Hypothalamus (tissue), 51 donors: Measurements from ENCODE around the gene RNF223.

ENCODE experiments used
- DNase-seq, 51 donors: peaks; one replicate each; lab custom pipeline; 2025; lab: John Stamatoyannopoulos, UW

Gene RNF223

GRCh38 chr1:1048765-1049164 is 25.3 kb downstream of the RNF223 start:
- DNase-seq: no peak

- no peak for DNase-seq
Observed at GRCh38 chr1:1047963-1048362, 26.1 kb downstream of the RNF223 start.

GRCh38 chr1:1047407-1047806 is 26.7 kb downstream of the RNF223 start:
- DNase-seq: no peak

GRCh38 chr1:1046767-1047166 is 27.3 kb downstream of the RNF223 start:
- no peak for DNase-seq

- no peak for DNase-seq
Observed at GRCh38 chr1:1046243-1046642, 27.9 kb downstream of the RNF223 start.

- no peak for DNase-seq
Observed at GRCh38 chr1:1045129-1045528, 29.0 kb downstream of the RNF223 start.

- no peak for DNase-seq
Observed at GRCh38 chr1:1044455-1045078, 29.5 kb downstream of the RNF223 start.

- no peak for DNase-seq
Observed at GRCh38 chr1:1043921-1044320, 30.2 kb downstream of the RNF223 start.

GRCh38 chr1:1043411-1043810 is 30.7 kb downstream of the RNF223 start:
- no peak for DNase-seq

GRCh38 chr1:1042835-1043234 is 31.3 kb downstream of the RNF223 start:
- no peak for DNase-seq

- no peak for DNase-seq
Observed at GRCh38 chr1:1041873-1042272, 32.2 kb downstream of the RNF223 start.

- DNase-seq: no peak
Observed at GRCh38 chr1:1041092-1041523, 33.0 kb downstream of the RNF223 start.

- DNase-seq: peak in 43 of 51 donors; percentile 17 to 87 (median 53)
Observed at GRCh38 chr1:1040004-1040991, 33.8 kb downstream of the RNF223 start.

GRCh38 chr1:1039145-1039910 is 34.8 kb downstream of the RNF223 start:
- DNase-seq: no peak

GRCh38 chr1:1038694-1039093 is 35.4 kb downstream of the RNF223 start:
- no peak for DNase-seq

GRCh38 chr1:1037366-1038327 is 36.5 kb downstream of the RNF223 start:
- no peak for DNase-seq

GRCh38 chr1:1035291-1035943 is 38.7 kb downstream of the RNF223 start:
- DNase-seq: no peak

- peak in 1 of 51 donors; percentile 8 for DNase-seq
Observed at GRCh38 chr1:1034439-1034781, 39.7 kb downstream of the RNF223 start.

- no peak for DNase-seq
Observed at GRCh38 chr1:1033731-1034438, 40.2 kb downstream of the RNF223 start.
